GM23338 (cell line): Measurements from ENCODE around the gene PHETA2. TPM values are rescaled to one million over a fixed set of nuclear protein-coding genes. Genes with fewer than 3 reads are reported as not detected.

ENCODE experiments used
- ATAC-seq: fragments of 200-7000 bp; cut with Tn5 transposase; 3 replicates; pipeline ENCODE4 v1.9.1; 2020
- DNase-seq: peaks from one replicate; pipeline ENCODE4 v3.0.0-alpha.2; 2015; ENCODE audit warnings: low spot score
- H2AFZ ChIP-seq: fragments of 200-600 bp; sonication (generic); 2 replicates; pipeline ENCODE4 v1.8.0; 2016; ENCODE audit warnings: antibody characterized with exemption, mild to moderate bottlenecking, moderate library complexity
- H3F3A ChIP-seq: fragments of 200-600 bp; sonication (generic); replicated peaks from 2 replicates; pipeline ENCODE4 v1.8.0; 2017; ENCODE audit warnings: antibody characterized with exemption, mixed run types, low read depth
- H3K27ac ChIP-seq: fragments of 200-600 bp; sonication (generic); 2 replicates; pipeline ENCODE4 v1.6.1; 2016; ENCODE audit warnings: low read depth
- H3K27me3 ChIP-seq: fragments of 200-600 bp; sonication (generic); 2 replicates; pipeline ENCODE4 v1.8.0; 2016; ENCODE audit warnings: mild to moderate bottlenecking, mixed run types, moderate library complexity; ENCODE audit not compliant: insufficient read depth
- H3K36me3 ChIP-seq: fragments of 200-600 bp; sonication (generic); 2 replicates; pipeline ENCODE4 v1.8.0; 2016; ENCODE audit warnings: mild to moderate bottlenecking; ENCODE audit not compliant: insufficient read depth
- H3K4me1 ChIP-seq: fragments of 200-600 bp; sonication (generic); 2 replicates; pipeline ENCODE4 v1.8.0; 2016; ENCODE audit warnings: mild to moderate bottlenecking, moderate library complexity; ENCODE audit not compliant: insufficient read depth
- H3K4me2 ChIP-seq: fragments of 200-600 bp; sonication (generic); 2 replicates; pipeline ENCODE4 v1.7.1; 2017; ENCODE audit warnings: mixed run types
- H3K4me3 ChIP-seq: fragments of 200-600 bp; sonication (generic); 2 replicates; pipeline ENCODE4 v1.6.1; 2016; ENCODE audit warnings: mixed run types
- H3K79me2 ChIP-seq: fragments of 200-600 bp; sonication (generic); replicated peaks from 2 replicates; pipeline ENCODE4 v1.8.0; 2017; ENCODE audit warnings: mild to moderate bottlenecking; ENCODE audit not compliant: insufficient read depth
- H3K9me2 ChIP-seq: fragments of 200-600 bp; sonication (generic); 2 replicates; pipeline ENCODE4 v1.8.0; 2017; ENCODE audit not compliant: insufficient read depth
- H4K20me1 ChIP-seq: fragments of 200-600 bp; sonication (generic); replicated peaks from 2 replicates; pipeline ENCODE4 v1.8.0; 2017; ENCODE audit warnings: mild to moderate bottlenecking; ENCODE audit not compliant: insufficient read depth
- H3K27ac Mint-ChIP-seq: 2 replicates; pipeline ENCODE4 v1.8.0; 2020; ENCODE audit warnings: inconsistent platforms, mild to moderate bottlenecking, moderate library complexity, mixed read lengths
- H3K27me3 Mint-ChIP-seq: 3 replicates; pipeline ENCODE4 v1.8.0; 2022; ENCODE audit warnings: low read depth, mild to moderate bottlenecking, moderate library complexity, mixed read lengths, inconsistent platforms; ENCODE audit not compliant: insufficient read depth, poor library complexity
- H3K36me3 Mint-ChIP-seq: 3 replicates; pipeline ENCODE4 v1.8.0; 2021; ENCODE audit warnings: low read depth, mild to moderate bottlenecking, inconsistent platforms, moderate library complexity, mixed read lengths
- H3K4me1 Mint-ChIP-seq: 3 replicates; pipeline ENCODE4 v1.8.0; 2020; ENCODE audit warnings: mild to moderate bottlenecking, inconsistent platforms, mixed read lengths
- H3K4me3 Mint-ChIP-seq: 3 replicates; pipeline ENCODE4 v1.8.0; 2021; ENCODE audit warnings: moderate library complexity, mild to moderate bottlenecking, inconsistent platforms, mixed read lengths
- H3K9me3 Mint-ChIP-seq: 3 replicates; pipeline ENCODE4 v1.8.0; 2020; ENCODE audit warnings: moderate library complexity, mild to moderate bottlenecking, inconsistent platforms, mixed read lengths
- CREB1 ChIP-seq: fragments of 250-450 bp; sonication (Bioruptor Pico); IDR thresholded peaks from 2 replicates; pipeline ENCODE4 v1.5.0; 2020; ENCODE audit warnings: low read depth, mild to moderate bottlenecking, moderate library complexity
- EZH2phosphoT487 ChIP-seq: fragments of 200-600 bp; sonication (generic); IDR thresholded peaks from one replicate; pipeline ENCODE4 v1.8.1; 2018; ENCODE audit warnings: antibody characterized with exemption; ENCODE audit not compliant: unreplicated experiment
- NANOG ChIP-seq: IDR thresholded peaks from 2 replicates; pipeline ENCODE4 v1.6.1; 2016; ENCODE audit warnings: antibody characterized with exemption, borderline replicate concordance
- ZNF114 ChIP-seq: fragments of 250-450 bp; sonication (Bioruptor Pico); IDR thresholded peaks from 2 replicates; pipeline ENCODE4 v1.5.0; 2020; ENCODE audit warnings: mild to moderate bottlenecking, moderate library complexity
- polyA plus RNA-seq: library from polyadenylated mRNA; unstranded; fragments of >200 nt; fragmentation: Nextera tagmentation; extraction: Ambion mirVana; gene quantifications from 2 replicates; pipeline ENCODE4 v1.2.1, GENCODE V29; 2016
- total RNA-seq: library from RNA; depleted of rRNA; stranded (reverse); fragments of >200 nt; shearing (Covaris generic); gene quantifications from 2 replicates; pipeline ENCODE4 v1.2.3, GENCODE V29; 2014
- TF ChIP-seq, protein P1 (sequence below), 2 experiments: fragments of 200-600 bp in 1 of 2; sonication (generic) in 1 of 2; conservative IDR thresholded peaks; 2 replicates each; pipeline versions ENCODE4 v1.5.1 to v1.6.1; 2016 to 2017; ENCODE audit warnings: antibody characterized with exemption in 2 of 2, low read depth in 2 of 2, mild to moderate bottlenecking in 2 of 2, moderate library complexity in 1 of 2
- TF ChIP-seq, protein P2 (sequence below): IDR thresholded peaks from 2 replicates; pipeline ENCODE4 v1.6.1; 2016; ENCODE audit warnings: antibody characterized with exemption

PHETA2 gene
- total and polyA plus RNA-seq, 2 experiments from 2014 or later, result 4.5 to 7.6 TPM

GRCh38 chr22:42072606-42073330 lies 1.3 kb upstream of the PHETA2 start:
- Mint-ChIP-seq H3K36me3 (peaks cover 8% of the 10 kb centered on the region; the same call in 2 of the 3 replicates), H3K27me3 (peaks cover 23% of the 10 kb centered on the region), H3K4me3 (peak overlapping the region; percentile 64; the same call in 2 of the 3 replicates), H3K9me3 (no peaks in the 10 kb centered on the region; the same call in 2 of the 3 replicates), H3K27ac (no peak overlapping the region), H3K4me1 (peaks cover 25% of the 10 kb centered on the region)
- H4K20me1 ChIP-seq, result no peaks in the 10 kb centered on the region
- no peaks in the 10 kb centered on the region; the same call in 1 of the 2 replicates for H3K79me2 ChIP-seq
- H3K4me1 ChIP-seq, result peaks cover 37% of the 10 kb centered on the region
- H3K9me2 ChIP-seq, result no peaks in the 10 kb centered on the region
- no peak overlapping the region for H3K4me3 ChIP-seq
- no peak overlapping the region for H3K27ac ChIP-seq
- no peak overlapping the region for H3K4me2 ChIP-seq
- peaks cover 11% of the 10 kb centered on the region for H3K27me3 ChIP-seq
- no peaks in the 10 kb centered on the region for H3K36me3 ChIP-seq
- peak overlapping the region; percentile 80; the same call in 1 of the 2 replicates for H2AFZ ChIP-seq
- peaks cover 14% of the 10 kb centered on the region for H3F3A ChIP-seq
- no peak for DNase-seq
- no peak for ATAC-seq
- no peak for TF ChIP-seq NANOG
- TF ChIP-seq, protein P1, sequence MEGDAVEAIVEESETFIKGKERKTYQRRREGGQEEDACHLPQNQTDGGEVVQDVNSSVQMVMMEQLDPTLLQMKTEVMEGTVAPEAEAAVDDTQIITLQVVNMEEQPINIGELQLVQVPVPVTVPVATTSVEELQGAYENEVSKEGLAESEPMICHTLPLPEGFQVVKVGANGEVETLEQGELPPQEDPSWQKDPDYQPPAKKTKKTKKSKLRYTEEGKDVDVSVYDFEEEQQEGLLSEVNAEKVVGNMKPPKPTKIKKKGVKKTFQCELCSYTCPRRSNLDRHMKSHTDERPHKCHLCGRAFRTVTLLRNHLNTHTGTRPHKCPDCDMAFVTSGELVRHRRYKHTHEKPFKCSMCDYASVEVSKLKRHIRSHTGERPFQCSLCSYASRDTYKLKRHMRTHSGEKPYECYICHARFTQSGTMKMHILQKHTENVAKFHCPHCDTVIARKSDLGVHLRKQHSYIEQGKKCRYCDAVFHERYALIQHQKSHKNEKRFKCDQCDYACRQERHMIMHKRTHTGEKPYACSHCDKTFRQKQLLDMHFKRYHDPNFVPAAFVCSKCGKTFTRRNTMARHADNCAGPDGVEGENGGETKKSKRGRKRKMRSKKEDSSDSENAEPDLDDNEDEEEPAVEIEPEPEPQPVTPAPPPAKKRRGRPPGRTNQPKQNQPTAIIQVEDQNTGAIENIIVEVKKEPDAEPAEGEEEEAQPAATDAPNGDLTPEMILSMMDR (conservative IDR thresholded peaks at IDR 0.05; ENCODE audit: low read depth in 2 of 2), result peak; percentile 10 to 16; a peak in 2 of 4 replicates

DNA sequence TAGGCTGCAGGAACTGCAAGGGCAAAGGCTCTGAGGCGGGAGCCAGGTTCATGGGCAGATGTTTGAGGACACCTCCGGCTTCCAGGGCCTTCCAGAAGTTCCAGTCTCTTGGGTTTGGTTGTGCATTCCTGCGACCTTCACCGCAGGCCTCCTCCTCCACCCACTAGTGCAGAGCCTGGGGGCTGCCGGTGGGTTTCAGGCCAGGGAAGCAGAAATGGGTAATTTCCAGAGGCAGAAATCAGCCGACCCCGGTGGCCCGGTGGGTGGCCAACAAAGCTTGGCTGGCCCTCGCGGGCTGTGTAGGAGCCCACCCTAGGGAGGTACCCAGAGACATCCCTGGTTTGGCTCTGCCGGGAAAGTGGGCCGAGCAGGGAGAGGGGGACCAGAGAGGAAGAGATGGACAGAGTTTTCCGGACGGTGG lies 417 bp upstream of the PHETA2 start:
- Histone ChIP-seq H4K20me1 (no peaks in the 10 kb centered on the region), H3F3A (peaks cover 21% of the 10 kb centered on the region), H3K4me1 (peaks cover 37% of the 10 kb centered on the region), H3K27me3 (peaks cover 11% of the 10 kb centered on the region), H3K4me2 (peak overlapping the region; percentile 83), H3K36me3 (no peaks in the 10 kb centered on the region), H3K4me3 (peak overlapping the region; percentile 57), H2AFZ (peak overlapping the region; percentile 80; the same call in 1 of the 2 replicates), H3K9me2 (no peaks in the 10 kb centered on the region), H3K79me2 (no peaks in the 10 kb centered on the region; the same call in 1 of the 2 replicates), H3K27ac (no peak overlapping the region)
- DNase-seq (no peak), ATAC-seq (no peak)
- Mint-ChIP-seq H3K36me3 (peaks cover 2% of the 10 kb centered on the region; the same call in 1 of the 3 replicates), H3K4me1 (peaks cover 26% of the 10 kb centered on the region), H3K27ac (no peak overlapping the region), H3K27me3 (peaks cover 27% of the 10 kb centered on the region), H3K9me3 (no peaks in the 10 kb centered on the region; the same call in 2 of the 3 replicates), H3K4me3 (peak overlapping the region; percentile 64)
- TF ChIP-seq CREB1 (CRISPR knock-in tag), result no peak
- TF ChIP-seq, protein P1 (conservative IDR thresholded peaks at IDR 0.05; ENCODE audit: low read depth in 2 of 2), result no peak
- TF ChIP-seq, protein P2, sequence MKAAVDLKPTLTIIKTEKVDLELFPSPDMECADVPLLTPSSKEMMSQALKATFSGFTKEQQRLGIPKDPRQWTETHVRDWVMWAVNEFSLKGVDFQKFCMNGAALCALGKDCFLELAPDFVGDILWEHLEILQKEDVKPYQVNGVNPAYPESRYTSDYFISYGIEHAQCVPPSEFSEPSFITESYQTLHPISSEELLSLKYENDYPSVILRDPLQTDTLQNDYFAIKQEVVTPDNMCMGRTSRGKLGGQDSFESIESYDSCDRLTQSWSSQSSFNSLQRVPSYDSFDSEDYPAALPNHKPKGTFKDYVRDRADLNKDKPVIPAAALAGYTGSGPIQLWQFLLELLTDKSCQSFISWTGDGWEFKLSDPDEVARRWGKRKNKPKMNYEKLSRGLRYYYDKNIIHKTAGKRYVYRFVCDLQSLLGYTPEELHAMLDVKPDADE, result no peak
- TF ChIP-seq ZNF114 (CRISPR knock-in tag), result no peak
- no peak for TF ChIP-seq EZH2phosphoT487
- TF ChIP-seq NANOG, result no peak
